Mesenchymal stem cell (in vitro differentiated cells and primary cell): Measurements from ENCODE around the gene GH1.

Experiments
- DNase-seq: peaks from one replicate; pipeline ENCODE4 v3.0.0-alpha.2; 2013
- H2AFZ ChIP-seq: one replicate; pipeline ENCODE4 v1.6.1; 2013; ENCODE audit warnings: low read depth, mild to moderate bottlenecking, control low read depth, inconsistent platforms, low read length, moderate library complexity
- H2AK5ac ChIP-seq: 2 replicates; pipeline ENCODE4 v1.6.1; 2013; ENCODE audit warnings: low read length, moderate library complexity, mild to moderate bottlenecking, inconsistent platforms; ENCODE audit not compliant: severe bottlenecking
- H2BK120ac ChIP-seq: one replicate; pipeline ENCODE4 v1.6.1; 2013; ENCODE audit warnings: low read depth, mild to moderate bottlenecking, inconsistent platforms, low read length, moderate library complexity
- H2BK12ac ChIP-seq, 2 experiments: one replicate each; pipeline ENCODE4 v1.6.1; 2013; ENCODE audit warnings: inconsistent platforms in 2 of 2, low read length in 2 of 2, mild to moderate bottlenecking in 2 of 2, moderate library complexity in 2 of 2, control low read depth in 1 of 2
- H2BK15ac ChIP-seq: one replicate; pipeline ENCODE4 v1.6.1; 2013; ENCODE audit warnings: mild to moderate bottlenecking, low read depth, inconsistent platforms; ENCODE audit not compliant: poor library complexity, severe bottlenecking
- H2BK5ac ChIP-seq: 2 replicates; pipeline ENCODE4 v1.6.1; 2013; ENCODE audit warnings: low read depth, mild to moderate bottlenecking, low read length, control low read depth, inconsistent platforms; ENCODE audit not compliant: poor library complexity, severe bottlenecking
- H3K14ac ChIP-seq, 2 experiments: one replicate each; pipeline ENCODE4 v1.6.1; 2013; ENCODE audit warnings: inconsistent platforms in 2 of 2, low read length in 2 of 2, control low read depth in 1 of 2, mild to moderate bottlenecking in 1 of 2, moderate library complexity in 1 of 2
- H3K18ac ChIP-seq, 2 experiments: one replicate each; pipeline ENCODE4 v1.6.1; 2013; ENCODE audit warnings: inconsistent platforms in 2 of 2, low read length in 2 of 2, control low read depth in 1 of 2, low read depth in 1 of 2, mild to moderate bottlenecking in 1 of 2
- H3K23ac ChIP-seq, 2 experiments: one replicate each; pipeline ENCODE4 v1.6.1; 2013; ENCODE audit warnings: inconsistent platforms in 2 of 2, low read length in 2 of 2, mild to moderate bottlenecking in 2 of 2, moderate library complexity in 2 of 2, control low read depth in 1 of 2
- H3K27ac ChIP-seq: 2 replicates; pipeline ENCODE4 v1.5.1; 2013; ENCODE audit warnings: mild to moderate bottlenecking, moderate library complexity, low read length, control low read depth, inconsistent platforms; ENCODE audit not compliant: poor library complexity, severe bottlenecking
- H3K27me3 ChIP-seq, 2 experiments: 2 replicates each; pipeline versions ENCODE4 v1.6.1 to v1.7.0; 2013; ENCODE audit warnings: low read length in 2 of 2, mild to moderate bottlenecking in 2 of 2, moderate library complexity in 2 of 2, control low read depth in 1 of 2, inconsistent platforms in 1 of 2; ENCODE audit not compliant: control insufficient read depth in 1 of 2, insufficient read depth in 1 of 2
- H3K36me3 ChIP-seq, 2 experiments: 2 replicates each; pipeline versions ENCODE4 v1.6.1 to v1.7.0; 2013; ENCODE audit warnings: low read length in 2 of 2, control low read depth in 1 of 2, inconsistent platforms in 1 of 2, low read depth in 1 of 2, mild to moderate bottlenecking in 1 of 2; ENCODE audit not compliant: insufficient read depth in 2 of 2, control insufficient read depth in 1 of 2
- H3K4ac ChIP-seq, 2 experiments: one replicate each; pipeline ENCODE4 v1.6.1; 2013; ENCODE audit warnings: inconsistent platforms in 2 of 2, low read length in 2 of 2, mild to moderate bottlenecking in 2 of 2, moderate library complexity in 2 of 2, control low read depth in 1 of 2, low read depth in 1 of 2
- H3K4me1 ChIP-seq: 2 replicates; pipeline ENCODE4 v1.6.1; 2013; ENCODE audit warnings: low read depth, low read length, control low read depth; ENCODE audit not compliant: control insufficient read depth, insufficient read depth
- H3K4me2 ChIP-seq: 2 replicates; pipeline ENCODE4 v1.6.1; 2013; ENCODE audit warnings: low read length, mild to moderate bottlenecking, inconsistent platforms; ENCODE audit not compliant: poor library complexity, severe bottlenecking
- H3K4me3 ChIP-seq, 2 experiments: 2 replicates each; pipeline versions ENCODE4 v1.5.1 to v1.7.0; 2013; ENCODE audit warnings: low read length in 2 of 2, mild to moderate bottlenecking in 2 of 2, control low read depth in 1 of 2, low read depth in 1 of 2; ENCODE audit not compliant: insufficient read depth in 1 of 2
- H3K79me1 ChIP-seq: replicated peaks from 2 replicates; pipeline ENCODE4 v1.6.1; 2013; ENCODE audit warnings: mild to moderate bottlenecking, control low read depth, low read length, inconsistent platforms; ENCODE audit not compliant: poor library complexity, severe bottlenecking
- H3K9ac ChIP-seq: 2 replicates; pipeline ENCODE4 v1.7.0; 2013; ENCODE audit warnings: mild to moderate bottlenecking, low read length, moderate library complexity
- H3K9me3 ChIP-seq: 2 replicates; pipeline ENCODE4 v1.7.0; 2013; ENCODE audit warnings: mild to moderate bottlenecking, low read length; ENCODE audit not compliant: control insufficient read depth
- H4K8ac ChIP-seq: one replicate; pipeline ENCODE4 v1.6.1; 2013; ENCODE audit warnings: inconsistent platforms, mild to moderate bottlenecking, low read length, moderate library complexity
- H4K91ac ChIP-seq: one replicate; pipeline ENCODE4 v1.6.1; 2013; ENCODE audit warnings: mild to moderate bottlenecking, low read length, inconsistent platforms
- WGBS: methylation state at CpG from one replicate; pipeline ENCODE4 v1.1.7; 2013; ENCODE audit warnings: mixed read lengths; 5-methylcytosine and 5-hydroxymethylcytosine counted together

The GH1 gene

GRCh38 chr17:63914471-63914870, 4.2 kb downstream of the GH1 start:
- H2BK15ac ChIP-seq = no peak overlapping the region
- H4K8ac ChIP-seq = no peak overlapping the region
- no peak overlapping the region for H2AK5ac ChIP-seq
- H2AFZ ChIP-seq = no peak overlapping the region
- H3K4ac ChIP-seq = no peak overlapping the region
- H2BK120ac ChIP-seq = no peak overlapping the region
- no peak for DNase-seq
- H3K4me2 ChIP-seq = no peak overlapping the region
- H2BK12ac ChIP-seq = no peak overlapping the region
- no peak overlapping the region for H2BK5ac ChIP-seq
- H3K79me1 ChIP-seq = no peaks in the 10 kb centered on the region
- peaks cover 51 to 79% of the 10 kb centered on the region in 2 experiments for H3K27me3 ChIP-seq
- H3K18ac ChIP-seq = no peak overlapping the region
- H3K9me3 ChIP-seq = no peaks in the 10 kb centered on the region
- H3K23ac ChIP-seq = no peak overlapping the region
- H3K14ac ChIP-seq = no peak overlapping the region
- no peak overlapping the region for H3K27ac ChIP-seq
- H3K36me3 ChIP-seq = no peaks in the 10 kb centered on the region
- H3K9ac ChIP-seq = no peak overlapping the region
- whole genome bisulfite sequencing = 91% methylated on average over 7 of the region's 7 CpGs
- H4K91ac ChIP-seq = no peak overlapping the region
- H3K4me3 ChIP-seq = no peak overlapping the region
- no peaks in the 10 kb centered on the region for H3K4me1 ChIP-seq

- Histone ChIP-seq H3K4me1 (no peaks in the 10 kb centered on the region), H2BK15ac (no peak overlapping the region), H3K79me1 (no peaks in the 10 kb centered on the region), H3K23ac (no peak overlapping the region), H2BK5ac (no peak overlapping the region), H3K14ac (no peak overlapping the region), H3K18ac (no peak overlapping the region), H3K36me3 (no peaks in the 10 kb centered on the region), H2AK5ac (no peak overlapping the region), H4K8ac (no peak overlapping the region), H3K4me3 (no peak overlapping the region), H3K27me3 (peaks cover 39 to 67% of the 10 kb centered on the region in 2 experiments), H3K4ac (no peak overlapping the region), H3K27ac (no peak overlapping the region), H3K9ac (no peak overlapping the region), H3K9me3 (no peaks in the 10 kb centered on the region), H3K4me2 (no peak overlapping the region), H4K91ac (no peak overlapping the region), H2AFZ (no peak overlapping the region), H2BK120ac (no peak overlapping the region), H2BK12ac (no peak overlapping the region)
- DNase-seq = peak; percentile 28
- 54% methylated on average over 7 of the region's 8 CpGs for WGBS
Observed at GRCh38 chr17:63911657-63912100, 7.0 kb downstream of the GH1 start.

GRCh38 chr17:63911041-63911635, 7.5 kb downstream of the GH1 start, which contains the start of gene CSHL1:
Gene CSHL1 (minus strand): TSS chr17:63911258. CDS start chr17:63911196, 62 bp downstream.
- Histone ChIP-seq H3K4me3 (no peak within 1 kb of the TSS), H3K36me3 (no peaks in the 10 kb centered on the region), H4K8ac (no peak within 1 kb of the TSS), H3K4me2 (no peak within 1 kb of the TSS), H3K18ac (no peak within 1 kb of the TSS), H3K9me3 (no peaks in the 10 kb centered on the region), H3K79me1 (no peaks in the 10 kb centered on the region), H2BK120ac (no peak within 1 kb of the TSS), H2BK5ac (no peak within 1 kb of the TSS), H3K4me1 (no peaks in the 10 kb centered on the region), H3K27me3 (peaks cover 34 to 61% of the 10 kb centered on the region in 2 experiments), H2BK15ac (no peak within 1 kb of the TSS), H3K4ac (no peak within 1 kb of the TSS), H3K14ac (no peak within 1 kb of the TSS), H3K27ac (no peak within 1 kb of the TSS), H3K9ac (no peak within 1 kb of the TSS), H2BK12ac (no peak within 1 kb of the TSS), H2AK5ac (no peak within 1 kb of the TSS), H2AFZ (no peak within 1 kb of the TSS), H4K91ac (no peak within 1 kb of the TSS), H3K23ac (no peak within 1 kb of the TSS)
- 56% methylated on average over 13 of the region's 15 CpGs for WGBS
- no peak for DNase-seq

- no peak for DNase-seq
- Histone ChIP-seq H3K27me3 (peaks cover 26 to 57% of the 10 kb centered on the region in 2 experiments), H3K9ac (no peak overlapping the region), H2BK15ac (no peak overlapping the region), H2BK12ac (no peak overlapping the region), H2AFZ (no peak overlapping the region), H3K79me1 (no peaks in the 10 kb centered on the region), H3K27ac (no peak overlapping the region), H4K91ac (no peak overlapping the region), H3K18ac (no peak overlapping the region), H3K14ac (no peak overlapping the region), H3K4me1 (no peaks in the 10 kb centered on the region), H3K23ac (no peak overlapping the region), H3K9me3 (no peaks in the 10 kb centered on the region), H3K4ac (no peak overlapping the region), H4K8ac (no peak overlapping the region), H3K36me3 (no peaks in the 10 kb centered on the region), H2BK120ac (no peak overlapping the region), H2AK5ac (no peak overlapping the region), H2BK5ac (no peak overlapping the region), H3K4me3 (no peak overlapping the region), H3K4me2 (no peak overlapping the region)
- WGBS = 82% methylated on average over 12 of the region's 14 CpGs
Observed at GRCh38 chr17:63910096-63910495, 8.5 kb downstream of the GH1 start.
